ENCODE measurements around the gene UBE2D1. TPM values are rescaled to one million over a fixed set of nuclear protein-coding genes. Genes with fewer than 3 reads are reported as not detected.

The UBE2D1 gene
- total and polyA plus RNA-seq, 9 of the 15 experiments (the other 6 are each of a cell fraction or from before 2014, with no cell fraction given) = 4.1 to 24.4 (median 12.3) TPM

GRCh38 chr10:58322072-58322834 lies 12.6 kb upstream of the UBE2D1 start (continued):
- no peak for TF ChIP-seq CEBPG (CRISPR knock-in tag; IDR thresholded peaks at IDR 0.05)
- peak in 1 of 2 experiments; percentile 46; a peak in 1 of 4 replicates for TF ChIP-seq CEBPG (tag; conservative IDR thresholded peaks at IDR 0.05 in 1 of 2, IDR thresholded peaks at IDR 0.05 in 1 of 2)

- Histone ChIP-seq H3K4me3 (no peak overlapping the region), H3K27ac (ENCODE audit: extremely low read depth, low read depth, low read length) (peak overlapping the region; percentile 11; the same call in 1 of the 3 replicates)
- WGBS (ENCODE audit: insufficient coverage, low coverage, missing lambda C conversion rate) = 17% methylated on average over 1 of the region's 1 CpG
Observed at GRCh38 chr10:58322835-58323209, 12.0 kb upstream of the UBE2D1 start.

More at GRCh38 chr10:58322835-58323209, 12.0 kb upstream of the UBE2D1 start:
- no peaks in the 10 kb centered on the region for H3K9me1 ChIP-seq (ENCODE audit: control insufficient read depth, insufficient read depth, low read length)
- H3K36me3 ChIP-seq (ENCODE audit: control insufficient read depth, insufficient read depth, low read length) = no peaks in the 10 kb centered on the region
- ChIA-PET POLR2A (no interaction called here), CTCF (ENCODE audit: low intra/inter-chr PET ratio) (no interaction called here)
- no peaks in the 10 kb centered on the region for H3K9me3 ChIP-seq (replicated peaks; ENCODE audit: control insufficient read depth, insufficient read depth, low read depth, low read length)
- TF ChIP-seq EP400 (IDR thresholded peaks at IDR 0.05) (no peak), NR2C2 (CRISPR knock-in tag; IDR thresholded peaks at IDR 0.05) (no peak), NR2C2 (tag; IDR thresholded peaks at IDR 0.05) (peak; percentile 27; the same call in 1 of the 2 replicates), GABPA (tag; conservative IDR thresholded peaks at IDR 0.05; ENCODE audit: low read depth) (0 out of 2 replicates have a peak, but pooled peaks have one; percentile 7), MTF1 (CRISPR knock-in tag; IDR thresholded peaks at IDR 0.05; ENCODE audit: borderline replicate concordance) (no peak)
- TF ChIP-seq, protein P1, sequence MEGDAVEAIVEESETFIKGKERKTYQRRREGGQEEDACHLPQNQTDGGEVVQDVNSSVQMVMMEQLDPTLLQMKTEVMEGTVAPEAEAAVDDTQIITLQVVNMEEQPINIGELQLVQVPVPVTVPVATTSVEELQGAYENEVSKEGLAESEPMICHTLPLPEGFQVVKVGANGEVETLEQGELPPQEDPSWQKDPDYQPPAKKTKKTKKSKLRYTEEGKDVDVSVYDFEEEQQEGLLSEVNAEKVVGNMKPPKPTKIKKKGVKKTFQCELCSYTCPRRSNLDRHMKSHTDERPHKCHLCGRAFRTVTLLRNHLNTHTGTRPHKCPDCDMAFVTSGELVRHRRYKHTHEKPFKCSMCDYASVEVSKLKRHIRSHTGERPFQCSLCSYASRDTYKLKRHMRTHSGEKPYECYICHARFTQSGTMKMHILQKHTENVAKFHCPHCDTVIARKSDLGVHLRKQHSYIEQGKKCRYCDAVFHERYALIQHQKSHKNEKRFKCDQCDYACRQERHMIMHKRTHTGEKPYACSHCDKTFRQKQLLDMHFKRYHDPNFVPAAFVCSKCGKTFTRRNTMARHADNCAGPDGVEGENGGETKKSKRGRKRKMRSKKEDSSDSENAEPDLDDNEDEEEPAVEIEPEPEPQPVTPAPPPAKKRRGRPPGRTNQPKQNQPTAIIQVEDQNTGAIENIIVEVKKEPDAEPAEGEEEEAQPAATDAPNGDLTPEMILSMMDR (IDR thresholded peaks at IDR 0.05 in 2 of 3, conservative IDR thresholded peaks at IDR 0.05 in 1 of 3; ENCODE audit: insufficient read depth in 2 of 3, low read depth in 1 of 3, low read length in 3 of 3) = peak in 1 of 3 experiments; percentile 1; a peak in 1 of 6 replicates
- TF ChIP-seq, protein P2, sequence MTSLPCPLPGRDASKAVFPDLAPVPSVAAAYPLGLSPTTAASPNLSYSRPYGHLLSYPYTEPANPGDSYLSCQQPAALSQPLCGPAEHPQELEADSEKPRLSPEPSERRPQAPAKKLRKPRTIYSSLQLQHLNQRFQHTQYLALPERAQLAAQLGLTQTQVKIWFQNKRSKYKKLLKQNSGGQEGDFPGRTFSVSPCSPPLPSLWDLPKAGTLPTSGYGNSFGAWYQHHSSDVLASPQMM (CRISPR knock-in tag; IDR thresholded peaks at IDR 0.05) = no peak
- no peaks in the 10 kb centered on the region for H4K20me1 ChIP-seq (replicated peaks; ENCODE audit: control insufficient read depth, insufficient read depth, low read length)
- no peak overlapping the region for H3K4me2 ChIP-seq (ENCODE audit: insufficient read depth, low read length)
- in situ Hi-C loops (cut with MboI) (no loop called here), intact Hi-C loops (cut with micrococcal nuclease) (loop anchor here (5.0 kb wide), 1 partner anchor 64 kb away; the partner anchor contains the start of gene TFAM)
- H3K79me2 ChIP-seq (ENCODE audit: control insufficient read depth, insufficient read depth, low read length) = no peaks in the 10 kb centered on the region
- peaks cover 5 to 18% of the 10 kb centered on the region in 2 experiments; a peak in 4 of 5 replicates for H3K4me1 ChIP-seq (replicated peaks in 1 of 2; ENCODE audit: control insufficient read depth in 2 of 2, insufficient read depth in 2 of 2, low read length in 2 of 2)
- BruUV-seq (replicated peaks) = no TSS peak
- H3K27me3 ChIP-seq (ENCODE audit: control insufficient read depth in 2 of 2, insufficient read depth in 2 of 2, low read length in 2 of 2) = no peaks in the 10 kb centered on the region
- no peak overlapping the region for H3K9ac ChIP-seq (ENCODE audit: insufficient read depth in 1 of 2, low read depth in 2 of 2, low read length in 2 of 2)
- H2AFZ ChIP-seq (ENCODE audit: low read depth, low read length) = peak overlapping the region; percentile 78
- ATAC-seq = no peak
- no peak for DNase-seq (ENCODE audit: extremely low read depth in 1 of 4, low spot score in 3 of 4)
- no peak for FAIRE-seq

Measured in K562 (cell line).